Measurements from ENCODE around the gene EFCAB14. TPM values are rescaled to one million over a fixed set of nuclear protein-coding genes. Genes with fewer than 3 reads are reported as not detected.
"Not testable (repeated sequence)": the region's sequence is repeated elsewhere in the genome, so short reads cannot be mapped to it uniquely, and the experiment has no call there.

Gene EFCAB14
- total RNA-seq, 1 experiment from 2014 or later: 43.3 TPM

DNA sequence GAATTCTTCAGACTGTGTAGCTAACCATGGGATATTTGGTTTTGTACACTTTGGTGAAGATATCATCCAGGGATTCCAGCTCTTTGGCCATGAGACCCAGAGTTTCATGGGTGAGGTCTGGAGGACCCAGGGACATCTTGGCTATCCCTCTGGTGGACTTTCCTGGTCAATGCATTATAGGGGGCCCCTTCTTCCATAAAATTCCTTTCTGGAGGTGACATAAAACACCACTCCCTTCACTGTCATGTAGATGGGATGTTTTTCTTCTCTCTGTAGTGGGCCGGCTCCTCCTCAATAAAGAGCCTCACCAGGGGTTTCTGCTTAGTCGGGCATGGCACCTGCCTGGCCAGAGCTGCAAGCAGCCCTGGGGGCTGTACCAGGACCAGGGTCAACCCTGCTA is 52.9 kb downstream of the EFCAB14 start:
- H3K36me3 ChIP-seq (replicated peaks; ENCODE audit: control insufficient read depth, insufficient read depth, low read length): peaks cover 6% of the 10 kb centered on the region; the same call in 1 of the 2 replicates
- H3K4me3 ChIP-seq (ENCODE audit: insufficient read depth, low read depth, low read length): no peak overlapping the region
- no peaks in the 10 kb centered on the region; the same call in 1 of the 2 replicates for H3K27me3 ChIP-seq (ENCODE audit: control insufficient read depth, insufficient read depth, low read length)
- peak; percentile 51 for DNase-seq

DNA sequence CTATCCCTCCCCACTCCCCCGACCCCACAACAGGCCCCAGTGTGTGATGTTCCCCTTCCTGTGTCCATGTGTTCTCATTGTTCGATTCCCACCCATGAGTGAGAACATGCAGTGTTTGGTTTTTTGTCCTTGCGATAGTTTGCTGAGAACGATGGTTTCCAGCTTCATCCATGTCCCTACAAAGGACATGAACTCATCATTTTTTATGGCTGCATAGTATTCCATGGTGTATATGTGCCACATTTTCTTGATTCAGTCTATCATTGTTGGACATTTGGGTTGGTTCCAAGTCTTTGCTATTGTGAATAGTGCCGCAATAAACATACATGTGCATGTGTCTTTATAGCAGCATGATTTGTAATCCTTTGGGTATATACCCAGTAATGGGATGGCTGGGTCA is 56.0 kb downstream of the EFCAB14 start:
- not testable (repeated sequence) for H3K4me3 ChIP-seq (ENCODE audit: insufficient read depth, low read depth, low read length); DNase-seq; H3K27me3 ChIP-seq (ENCODE audit: control insufficient read depth, insufficient read depth, low read length); H3K36me3 ChIP-seq (replicated peaks; ENCODE audit: control insufficient read depth, insufficient read depth, low read length)

DNA sequence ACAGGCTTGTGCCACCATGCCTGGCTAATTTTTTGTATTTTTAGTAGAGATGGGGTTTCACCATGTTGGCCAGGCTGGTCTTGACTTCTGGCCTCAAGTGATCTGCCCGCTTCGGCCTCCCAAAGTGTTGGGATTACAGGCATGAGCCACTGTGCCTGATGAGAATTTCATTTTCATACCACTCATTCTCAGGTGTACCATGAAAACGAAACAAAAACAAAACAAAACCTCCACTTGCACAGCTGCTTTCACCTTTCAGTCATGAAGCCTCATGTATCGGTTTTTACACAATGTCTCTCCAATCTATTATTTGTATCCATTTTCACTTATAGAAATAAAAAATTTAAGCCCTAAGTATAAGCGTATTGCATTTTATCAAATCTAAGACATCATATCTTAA is 58.8 kb downstream of the EFCAB14 start:
- H3K27me3 ChIP-seq (ENCODE audit: control insufficient read depth, insufficient read depth, low read length); H3K36me3 ChIP-seq (replicated peaks; ENCODE audit: control insufficient read depth, insufficient read depth, low read length); DNase-seq: not testable (repeated sequence)

DNA sequence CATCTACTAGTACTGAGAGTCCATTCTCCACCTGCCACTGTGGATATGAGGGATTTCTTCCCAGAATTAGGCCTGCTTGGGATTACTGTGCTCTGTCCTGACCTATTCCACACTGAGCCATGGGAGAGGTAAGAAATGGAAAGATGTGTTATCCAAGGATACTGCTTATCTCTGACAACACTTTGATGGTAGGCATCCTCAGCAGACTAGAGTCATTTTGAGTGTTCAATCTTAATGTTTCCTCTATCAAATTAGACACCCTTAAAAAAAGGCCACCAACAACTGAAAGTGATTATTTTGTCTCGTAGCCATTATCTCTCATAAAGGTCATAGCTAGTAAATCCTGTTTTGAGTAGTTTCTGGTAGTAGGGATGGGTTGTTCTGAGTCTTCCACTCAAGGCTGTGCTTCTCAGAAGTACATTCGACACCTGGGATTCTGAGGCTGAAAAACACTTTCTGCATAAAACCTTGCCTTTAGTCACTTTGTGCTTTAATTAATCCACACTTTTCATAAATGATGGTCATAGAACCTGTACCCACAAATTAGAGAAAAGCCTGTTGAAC is 59.5 kb downstream of the EFCAB14 start:
- peaks cover 5% of the 10 kb centered on the region for H3K36me3 ChIP-seq (replicated peaks; ENCODE audit: control insufficient read depth, insufficient read depth, low read length)
- no peak for DNase-seq
- H3K4me3 ChIP-seq (ENCODE audit: insufficient read depth, low read depth, low read length): no peak overlapping the region
- H3K27me3 ChIP-seq (ENCODE audit: control insufficient read depth, insufficient read depth, low read length): no peaks in the 10 kb centered on the region

More for the DNA sequence above, 58.8 kb downstream of the EFCAB14 start:
- not testable (repeated sequence) for H3K4me3 ChIP-seq (ENCODE audit: insufficient read depth, low read depth, low read length)

DNA sequence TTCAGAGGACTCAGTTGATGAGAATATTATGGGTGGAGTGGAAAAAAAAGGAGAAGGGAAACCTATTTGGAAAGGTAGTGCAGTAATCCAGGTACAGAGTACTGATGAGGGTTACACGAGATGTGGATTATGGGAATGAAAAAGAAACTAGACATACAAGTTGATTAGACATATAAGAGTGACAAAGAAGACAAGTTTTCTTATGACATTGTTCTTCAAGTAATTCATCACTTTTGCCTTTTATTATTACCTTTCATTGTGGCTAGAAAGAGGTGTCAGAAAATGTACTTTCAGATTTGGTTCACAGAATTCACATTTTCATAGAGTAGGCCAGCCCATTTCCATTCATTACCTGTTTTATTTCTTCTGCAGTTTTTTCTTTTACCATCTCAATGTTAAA is 61.1 kb downstream of the EFCAB14 start:
- Histone ChIP-seq H3K27me3 (ENCODE audit: control insufficient read depth, insufficient read depth, low read length) (no peaks in the 10 kb centered on the region), H3K4me3 (ENCODE audit: insufficient read depth, low read depth, low read length) (no peak overlapping the region), H3K36me3 (replicated peaks; ENCODE audit: control insufficient read depth, insufficient read depth, low read length) (peaks cover 4% of the 10 kb centered on the region)
- DNase-seq: no peak

DNA sequence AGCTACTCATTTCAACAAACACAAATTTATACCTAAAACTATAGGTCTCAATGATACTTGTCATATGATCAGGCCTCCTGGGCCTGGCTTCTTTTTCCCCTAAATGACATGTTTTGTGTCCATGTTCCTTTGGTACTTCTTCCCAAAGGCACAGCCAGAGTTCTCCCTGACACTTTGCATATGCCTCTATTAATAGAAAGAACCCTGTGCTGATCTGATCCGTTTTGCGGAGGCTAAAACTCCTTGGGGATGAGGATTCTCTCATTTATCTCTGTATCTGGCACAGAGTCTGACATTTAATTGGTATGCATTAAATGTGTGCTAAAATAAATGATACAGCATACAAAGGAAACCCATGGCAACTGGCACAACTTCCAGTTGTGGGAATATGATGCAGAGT is 62.3 kb downstream of the EFCAB14 start:
- H3K4me3 ChIP-seq (ENCODE audit: insufficient read depth, low read depth, low read length): no peak overlapping the region
- no peak for DNase-seq
- no peaks in the 10 kb centered on the region for H3K27me3 ChIP-seq (ENCODE audit: control insufficient read depth, insufficient read depth, low read length)
- peaks cover 4% of the 10 kb centered on the region for H3K36me3 ChIP-seq (replicated peaks; ENCODE audit: control insufficient read depth, insufficient read depth, low read length)

DNA sequence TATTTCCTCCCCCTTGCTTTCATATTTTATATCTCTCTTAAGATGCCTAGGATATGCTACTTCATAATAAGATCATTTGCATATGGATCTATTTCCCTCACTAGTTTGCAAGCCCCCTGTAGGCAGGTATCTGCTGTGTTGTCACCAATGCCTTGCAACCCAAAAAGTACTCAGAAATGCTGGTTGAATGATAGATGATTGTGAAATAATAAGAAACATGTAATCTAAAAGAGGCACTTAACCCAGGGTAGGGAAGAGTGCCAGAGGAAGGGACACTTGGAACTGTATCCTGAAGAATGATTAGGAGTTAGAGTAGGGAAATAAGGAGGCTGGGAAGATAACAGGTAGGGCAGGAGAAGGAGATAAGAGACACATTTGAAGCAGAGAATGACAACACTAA is 63.1 kb downstream of the EFCAB14 start:
- H3K36me3 ChIP-seq (replicated peaks; ENCODE audit: control insufficient read depth, insufficient read depth, low read length): peaks cover 4% of the 10 kb centered on the region
- H3K4me3 ChIP-seq (ENCODE audit: insufficient read depth, low read depth, low read length): no peak overlapping the region
- DNase-seq: no peak

DNA sequence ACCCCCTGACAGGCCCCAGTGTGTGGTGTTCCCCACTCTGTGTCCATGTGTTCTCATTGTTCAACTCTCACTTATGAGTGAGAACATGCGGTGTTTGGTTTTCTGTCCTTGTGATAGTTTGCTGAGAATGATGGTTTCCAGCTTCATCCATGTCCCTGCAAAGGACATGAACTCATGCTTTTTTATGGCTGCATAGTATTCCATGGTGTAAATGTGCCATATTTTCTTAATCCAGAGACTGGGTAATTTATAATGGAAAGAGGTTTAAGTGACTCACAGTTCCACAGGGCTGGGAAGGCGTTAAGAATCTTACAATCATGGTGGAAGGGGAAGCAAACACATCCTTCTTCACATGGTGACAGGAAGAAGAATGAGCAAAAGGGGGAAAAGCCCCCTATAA is 64.2 kb downstream of the EFCAB14 start:
- H3K36me3 ChIP-seq (replicated peaks; ENCODE audit: control insufficient read depth, insufficient read depth, low read length); H3K4me3 ChIP-seq (ENCODE audit: insufficient read depth, low read depth, low read length); DNase-seq; H3K27me3 ChIP-seq (ENCODE audit: control insufficient read depth, insufficient read depth, low read length): not testable (repeated sequence)

More for the DNA sequence above, 63.1 kb downstream of the EFCAB14 start:
- H3K27me3 ChIP-seq (ENCODE audit: control insufficient read depth, insufficient read depth, low read length): no peaks in the 10 kb centered on the region

DNA sequence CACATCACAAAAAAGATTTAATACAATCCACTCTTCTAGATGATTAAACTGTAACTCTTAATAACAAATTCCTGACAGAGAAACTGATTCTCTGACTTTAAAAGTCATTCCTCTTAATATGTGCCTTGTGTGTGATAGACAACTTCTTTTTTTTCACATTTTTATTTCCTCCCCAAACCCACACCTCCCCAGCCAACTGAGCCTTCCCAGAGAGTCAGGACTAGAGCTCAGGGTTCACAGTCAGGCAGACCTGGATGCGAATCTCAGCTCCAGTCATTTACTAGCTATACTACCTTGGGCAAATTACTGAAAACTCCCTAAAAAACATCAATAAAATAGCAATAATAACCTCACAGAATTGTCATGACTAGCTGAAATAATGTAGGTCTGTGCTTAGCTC is 64.9 kb downstream of the EFCAB14 start:
- H3K27me3 ChIP-seq (ENCODE audit: control insufficient read depth, insufficient read depth, low read length): no peaks in the 10 kb centered on the region
- no peak for DNase-seq
- H3K4me3 ChIP-seq (ENCODE audit: insufficient read depth, low read depth, low read length): no peak overlapping the region
- H3K36me3 ChIP-seq (replicated peaks; ENCODE audit: control insufficient read depth, insufficient read depth, low read length): peaks cover 4% of the 10 kb centered on the region

DNA sequence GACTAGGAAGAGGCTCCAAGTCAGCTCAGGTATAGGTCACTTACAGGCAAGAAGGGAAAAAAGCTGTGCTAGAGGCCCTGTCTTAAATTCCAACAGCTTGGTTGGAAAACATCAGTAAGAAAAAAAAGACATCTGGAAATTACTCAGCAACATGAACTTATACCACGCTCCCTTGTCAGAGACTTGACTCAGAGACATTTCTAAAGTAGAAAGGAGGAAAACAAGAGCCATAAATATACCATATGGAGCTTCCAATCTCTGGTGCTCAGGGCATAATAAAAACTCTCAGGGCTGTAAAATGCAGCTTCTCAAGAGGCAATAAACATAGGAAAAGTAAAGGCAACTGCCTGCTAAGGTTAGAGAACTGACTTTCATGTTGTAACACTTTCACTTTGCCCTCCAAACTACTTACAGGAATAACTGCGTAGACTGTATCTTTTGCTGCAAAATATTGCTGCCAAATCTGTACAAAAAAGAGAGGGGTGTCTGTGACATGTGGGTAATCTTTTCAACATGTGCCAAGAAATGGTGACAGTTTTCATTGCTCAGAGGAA is 65.4 kb downstream of the EFCAB14 start:
- H3K4me3 ChIP-seq (ENCODE audit: insufficient read depth, low read depth, low read length): no peak overlapping the region
- DNase-seq: no peak
- peaks cover 4% of the 10 kb centered on the region for H3K36me3 ChIP-seq (replicated peaks; ENCODE audit: control insufficient read depth, insufficient read depth, low read length)
- no peaks in the 10 kb centered on the region for H3K27me3 ChIP-seq (ENCODE audit: control insufficient read depth, insufficient read depth, low read length)

DNA sequence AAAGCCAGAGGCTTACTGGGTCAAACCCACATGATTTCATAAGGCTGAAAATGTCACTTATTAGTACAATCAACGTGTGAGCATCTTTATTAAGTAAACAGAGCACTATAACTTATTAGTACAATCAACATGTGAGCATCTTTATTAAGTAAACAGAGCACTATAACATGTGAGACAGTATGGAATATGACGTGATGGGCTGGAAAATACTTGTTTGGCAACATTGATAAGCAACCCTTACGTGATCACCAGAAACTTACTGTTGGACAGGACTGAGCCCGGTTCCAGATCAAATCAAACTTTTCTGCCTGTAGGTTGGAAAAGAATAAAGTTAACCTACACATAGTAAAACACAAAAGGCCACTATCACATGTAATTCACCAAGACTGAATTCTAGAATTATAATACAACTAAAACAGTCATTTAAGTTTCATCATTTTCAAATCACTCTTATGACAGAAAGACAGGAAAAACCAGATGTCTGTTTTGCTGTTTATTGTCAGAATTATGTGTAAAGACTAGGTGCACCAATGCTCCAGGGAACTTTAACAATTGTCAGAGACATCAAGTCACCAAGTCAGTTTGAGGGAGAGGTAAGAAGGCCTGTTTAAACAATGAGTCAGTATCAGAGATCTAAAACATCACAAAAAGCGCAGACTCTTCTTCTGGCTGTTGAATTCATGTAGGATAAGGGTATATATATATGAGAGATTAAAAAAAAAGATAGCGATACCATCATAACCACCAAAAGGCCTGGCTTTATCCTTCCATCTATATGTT is 66.4 kb downstream of the EFCAB14 start:
- H3K36me3 ChIP-seq (replicated peaks; ENCODE audit: control insufficient read depth, insufficient read depth, low read length): peaks cover 4% of the 10 kb centered on the region
- H3K4me3 ChIP-seq (ENCODE audit: insufficient read depth, low read depth, low read length): no peak overlapping the region
- no peak for DNase-seq
- H3K27me3 ChIP-seq (ENCODE audit: control insufficient read depth, insufficient read depth, low read length): no peaks in the 10 kb centered on the region

DNA sequence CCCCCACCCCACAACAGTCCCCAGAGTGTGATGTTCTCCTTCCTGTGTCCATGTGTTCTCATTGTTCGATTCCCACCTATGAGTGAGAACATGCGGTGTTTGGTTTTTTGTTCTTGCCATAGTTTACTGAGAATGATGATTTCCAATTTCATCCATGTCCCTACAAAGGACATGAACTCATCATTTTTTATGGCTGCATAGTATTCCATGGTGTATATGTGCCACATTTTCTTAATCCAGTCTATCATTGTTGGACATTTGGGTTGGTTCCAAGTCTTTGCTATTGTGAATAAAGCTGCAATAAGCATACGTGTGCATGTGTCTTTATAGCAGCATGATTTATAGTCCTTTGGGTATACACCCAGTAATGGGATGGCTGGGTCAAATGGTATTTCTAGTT is 67.8 kb downstream of the EFCAB14 start:
- DNase-seq; H3K36me3 ChIP-seq (replicated peaks; ENCODE audit: control insufficient read depth, insufficient read depth, low read length); H3K27me3 ChIP-seq (ENCODE audit: control insufficient read depth, insufficient read depth, low read length); H3K4me3 ChIP-seq (ENCODE audit: insufficient read depth, low read depth, low read length): not testable (repeated sequence)

DNA sequence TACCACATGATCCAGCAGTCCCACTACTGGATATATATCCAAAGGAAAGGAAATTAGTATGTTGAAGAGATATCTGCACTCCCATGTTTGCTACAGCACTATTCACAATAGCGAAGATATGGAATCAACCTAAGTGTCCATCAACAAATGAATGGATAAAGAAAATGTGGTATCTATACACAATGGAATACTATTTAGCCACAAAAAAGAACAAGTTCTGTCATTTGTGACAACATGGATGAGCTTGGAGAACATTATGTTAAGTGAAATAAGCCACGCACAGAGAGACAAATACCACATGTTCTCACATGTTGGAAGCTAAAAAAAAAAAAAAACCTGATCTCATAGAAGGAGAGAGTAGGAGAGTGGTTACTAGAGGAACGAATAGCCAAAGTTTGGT is 68.4 kb downstream of the EFCAB14 start:
- Histone ChIP-seq H3K36me3 (replicated peaks; ENCODE audit: control insufficient read depth, insufficient read depth, low read length) (peaks cover 2% of the 10 kb centered on the region; the same call in 1 of the 2 replicates), H3K27me3 (ENCODE audit: control insufficient read depth, insufficient read depth, low read length) (no peaks in the 10 kb centered on the region), H3K4me3 (ENCODE audit: insufficient read depth, low read depth, low read length) (no peak overlapping the region)
- DNase-seq: no peak

DNA sequence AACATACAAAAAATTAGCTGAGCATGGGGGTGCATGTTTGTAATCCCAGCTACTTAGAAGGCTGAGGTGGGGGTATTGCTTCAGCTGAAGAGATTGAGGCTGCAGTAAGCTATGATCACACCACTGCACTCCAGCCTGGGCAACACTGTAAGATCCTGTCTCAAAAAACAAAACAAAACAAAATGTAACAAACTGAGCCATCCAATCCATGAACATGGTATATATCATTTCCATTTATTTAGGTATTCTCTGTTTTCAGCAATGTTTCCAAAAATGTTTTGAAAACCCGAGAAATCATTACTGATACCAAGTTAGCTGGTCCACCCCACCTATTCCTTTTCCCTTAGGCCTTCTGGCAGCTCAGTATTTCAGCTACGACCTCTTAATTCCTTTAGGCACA is 69.2 kb downstream of the EFCAB14 start:
- no peak for DNase-seq
- Histone ChIP-seq H3K4me3 (ENCODE audit: insufficient read depth, low read depth, low read length) (no peak overlapping the region), H3K36me3 (replicated peaks; ENCODE audit: control insufficient read depth, insufficient read depth, low read length) (peaks cover 1% of the 10 kb centered on the region; the same call in 1 of the 2 replicates), H3K27me3 (ENCODE audit: control insufficient read depth, insufficient read depth, low read length) (no peaks in the 10 kb centered on the region)

DNA sequence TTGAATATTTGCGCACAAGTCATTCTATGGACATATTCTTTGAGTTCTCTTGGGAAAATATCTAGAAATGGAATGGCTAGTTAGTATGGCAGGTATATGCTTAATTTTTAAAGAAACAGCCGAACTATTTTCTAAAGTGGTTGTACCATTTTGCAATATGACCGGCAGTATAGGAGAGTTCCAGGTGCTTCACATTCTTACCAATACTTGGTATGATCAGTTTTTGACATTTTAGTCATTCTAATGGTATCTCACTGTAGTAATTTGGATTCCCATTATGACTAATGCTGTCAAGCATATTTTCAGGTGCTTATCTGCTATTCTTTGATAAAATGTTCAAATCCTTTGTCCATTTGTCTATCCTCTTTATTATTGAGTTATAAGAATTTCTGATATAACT is 71.3 kb downstream of the EFCAB14 start:
- DNase-seq: no peak
- Histone ChIP-seq H3K36me3 (replicated peaks; ENCODE audit: control insufficient read depth, insufficient read depth, low read length) (peaks cover 2% of the 10 kb centered on the region), H3K4me3 (ENCODE audit: insufficient read depth, low read depth, low read length) (no peak overlapping the region), H3K27me3 (ENCODE audit: control insufficient read depth, insufficient read depth, low read length) (no peaks in the 10 kb centered on the region)
